OCI-LY7 (cell line): ENCODE data around the gene MYCN.

ENCODE experiments used
- CTCF ChIP-seq: fragments of 200-600 bp; sonication (generic); conservative IDR thresholded peaks from 2 replicates; pipeline ENCODE4 v1.5.1; 2014; ENCODE audit warnings: mild to moderate bottlenecking, antibody characterized with exemption, low read length, moderate library complexity, mixed read lengths
- EZH2phosphoT487 ChIP-seq: fragments of 200-600 bp; sonication (generic); IDR thresholded peaks from 2 replicates; pipeline ENCODE4 v1.6.1; 2018; ENCODE audit warnings: low read depth, borderline replicate concordance, mild to moderate bottlenecking, mixed run types, antibody characterized with exemption, low read length, moderate library complexity, mixed read lengths

GRCh38 chr2:15916336-15916735 lies 24.0 kb upstream of the MYCN start:
- TF ChIP-seq CTCF (no peak), EZH2phosphoT487 (no peak)
